ENCODE measurements around the gene PSD4. TPM values are rescaled to one million over a fixed set of nuclear protein-coding genes. Genes with fewer than 3 reads are reported as not detected.

PSD4 gene
- total RNA-seq, 2 donors from 2014 or later, result 5.8 to 10.5 TPM

GRCh38 chr2:113179446-113180045 is 5.8 kb downstream of the PSD4 start:
- intact Hi-C loops (cut with DNase I), result no loop called here
- peak; percentile 2 for DNase-seq (ENCODE audit: low spot score)

- intact Hi-C loops (cut with DNase I), result no loop called here
- peak; percentile 43 for DNase-seq (ENCODE audit: low spot score)
Measured at GRCh38 chr2:113180131-113180946, 6.6 kb downstream of the PSD4 start.

GRCh38 chr2:113181258-113182051 is 7.7 kb downstream of the PSD4 start:
- intact Hi-C loops (cut with DNase I), result no loop called here
- peak; percentile 30 for DNase-seq (ENCODE audit: low spot score)

GRCh38 chr2:113182471-113183260 is 8.9 kb downstream of the PSD4 start:
- DNase-seq (ENCODE audit: low spot score), result peak; percentile 73
- intact Hi-C loops (cut with DNase I), result no loop called here

GRCh38 chr2:113183264-113183663 is 9.5 kb downstream of the PSD4 start:
- DNase-seq (ENCODE audit: low spot score), result peak; percentile 52
- intact Hi-C loops (cut with DNase I), result no loop called here

- DNase-seq (ENCODE audit: low spot score), result peak; percentile 3
Measured at GRCh38 chr2:113183703-113184102, 9.9 kb downstream of the PSD4 start.

GRCh38 chr2:113184531-113185230 is 10.9 kb downstream of the PSD4 start:
- DNase-seq (ENCODE audit: low spot score), result peak; percentile 38
- intact Hi-C loops (cut with DNase I), result no loop called here

More at GRCh38 chr2:113183703-113184102, 9.9 kb downstream of the PSD4 start:
- intact Hi-C loops (cut with DNase I), result no loop called here

- intact Hi-C loops (cut with DNase I), result no loop called here
- no peak for DNase-seq (ENCODE audit: low spot score)
Measured at GRCh38 chr2:113185664-113186432, 12.1 kb downstream of the PSD4 start.

GRCh38 chr2:113186433-113186796 is 12.6 kb downstream of the PSD4 start:
- DNase-seq (ENCODE audit: low spot score), result no peak

GRCh38 chr2:113187771-113188170 is 14.0 kb downstream of the PSD4 start:
- DNase-seq (ENCODE audit: low spot score), result no peak
- intact Hi-C loops (cut with DNase I), result no loop called here

More at GRCh38 chr2:113186433-113186796, 12.6 kb downstream of the PSD4 start:
- intact Hi-C loops (cut with DNase I), result no loop called here

GRCh38 chr2:113190871-113191270 is 17.1 kb downstream of the PSD4 start:
- DNase-seq (ENCODE audit: low spot score), result no peak
- intact Hi-C loops (cut with DNase I), result no loop called here

- DNase-seq (ENCODE audit: low spot score), result no peak
- intact Hi-C loops (cut with DNase I), result no loop called here
Measured at GRCh38 chr2:113192459-113193100, 18.8 kb downstream of the PSD4 start.

GRCh38 chr2:113195923-113196501 is 22.2 kb downstream of the PSD4 start:
- no peak for DNase-seq (ENCODE audit: low spot score)
- intact Hi-C loops (cut with DNase I), result no loop called here

- DNase-seq (ENCODE audit: low spot score), result peak; percentile 41
- intact Hi-C loops (cut with DNase I), result no loop called here
Measured at GRCh38 chr2:113196839-113197238, 23.1 kb downstream of the PSD4 start.

- intact Hi-C loops (cut with DNase I), result no loop called here
- peak; percentile 69 for DNase-seq (ENCODE audit: low spot score)
Measured at GRCh38 chr2:113197347-113198047, 23.7 kb downstream of the PSD4 start.

GRCh38 chr2:113198048-113198789 is 24.4 kb downstream of the PSD4 start:
- DNase-seq (ENCODE audit: low spot score), result peak; percentile 76
- intact Hi-C loops (cut with DNase I), result no loop called here
